C4-2B (cell line): ENCODE data around the gene ARPC4.
A peak's percentile ranks its signal among the peaks of the same experiment; 100 is the strongest.
"Not testable (repeated sequence)": the region's sequence is repeated elsewhere in the genome, so short reads cannot be mapped to it uniquely, and the experiment has no call there.

Experiments
- H3K27ac ChIP-seq: fragments of 450-650 bp; 2 replicates; pipeline ENCODE4 v1.5.1; 2017
- ZFX ChIP-seq: fragments of 450-650 bp; IDR thresholded peaks from 2 replicates; pipeline ENCODE4 v1.6.1; 2017
- TF ChIP-seq, protein P1 (sequence below): fragments of 450-650 bp; conservative IDR thresholded peaks from 2 replicates; pipeline ENCODE4 v1.5.1; 2017; ENCODE audit warnings: mild to moderate bottlenecking

The ARPC4 gene

DNA sequence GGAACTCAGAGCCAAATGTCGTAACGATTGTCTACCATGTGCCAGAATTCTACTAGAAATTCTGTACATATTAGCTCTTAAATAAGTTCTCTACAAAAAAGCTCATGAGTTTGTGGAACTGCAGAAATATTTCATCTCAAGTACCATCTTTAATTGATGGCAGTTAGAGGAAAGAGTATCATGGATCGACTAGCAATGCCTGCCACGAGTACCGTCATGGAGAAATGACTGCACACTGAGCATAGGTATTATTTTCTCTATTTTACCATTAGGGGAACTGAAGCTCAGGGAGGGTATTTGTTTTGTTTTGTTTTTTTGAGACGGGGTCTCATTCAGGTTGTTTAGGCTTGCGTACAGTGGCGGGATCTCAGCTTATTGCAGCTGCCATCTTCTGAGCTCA lies 48.1 kb downstream of the ARPC4 start:
- no peak overlapping the region for H3K27ac ChIP-seq
- TF ChIP-seq ZFX = no peak
- TF ChIP-seq, protein P1, sequence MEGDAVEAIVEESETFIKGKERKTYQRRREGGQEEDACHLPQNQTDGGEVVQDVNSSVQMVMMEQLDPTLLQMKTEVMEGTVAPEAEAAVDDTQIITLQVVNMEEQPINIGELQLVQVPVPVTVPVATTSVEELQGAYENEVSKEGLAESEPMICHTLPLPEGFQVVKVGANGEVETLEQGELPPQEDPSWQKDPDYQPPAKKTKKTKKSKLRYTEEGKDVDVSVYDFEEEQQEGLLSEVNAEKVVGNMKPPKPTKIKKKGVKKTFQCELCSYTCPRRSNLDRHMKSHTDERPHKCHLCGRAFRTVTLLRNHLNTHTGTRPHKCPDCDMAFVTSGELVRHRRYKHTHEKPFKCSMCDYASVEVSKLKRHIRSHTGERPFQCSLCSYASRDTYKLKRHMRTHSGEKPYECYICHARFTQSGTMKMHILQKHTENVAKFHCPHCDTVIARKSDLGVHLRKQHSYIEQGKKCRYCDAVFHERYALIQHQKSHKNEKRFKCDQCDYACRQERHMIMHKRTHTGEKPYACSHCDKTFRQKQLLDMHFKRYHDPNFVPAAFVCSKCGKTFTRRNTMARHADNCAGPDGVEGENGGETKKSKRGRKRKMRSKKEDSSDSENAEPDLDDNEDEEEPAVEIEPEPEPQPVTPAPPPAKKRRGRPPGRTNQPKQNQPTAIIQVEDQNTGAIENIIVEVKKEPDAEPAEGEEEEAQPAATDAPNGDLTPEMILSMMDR = no peak

DNA sequence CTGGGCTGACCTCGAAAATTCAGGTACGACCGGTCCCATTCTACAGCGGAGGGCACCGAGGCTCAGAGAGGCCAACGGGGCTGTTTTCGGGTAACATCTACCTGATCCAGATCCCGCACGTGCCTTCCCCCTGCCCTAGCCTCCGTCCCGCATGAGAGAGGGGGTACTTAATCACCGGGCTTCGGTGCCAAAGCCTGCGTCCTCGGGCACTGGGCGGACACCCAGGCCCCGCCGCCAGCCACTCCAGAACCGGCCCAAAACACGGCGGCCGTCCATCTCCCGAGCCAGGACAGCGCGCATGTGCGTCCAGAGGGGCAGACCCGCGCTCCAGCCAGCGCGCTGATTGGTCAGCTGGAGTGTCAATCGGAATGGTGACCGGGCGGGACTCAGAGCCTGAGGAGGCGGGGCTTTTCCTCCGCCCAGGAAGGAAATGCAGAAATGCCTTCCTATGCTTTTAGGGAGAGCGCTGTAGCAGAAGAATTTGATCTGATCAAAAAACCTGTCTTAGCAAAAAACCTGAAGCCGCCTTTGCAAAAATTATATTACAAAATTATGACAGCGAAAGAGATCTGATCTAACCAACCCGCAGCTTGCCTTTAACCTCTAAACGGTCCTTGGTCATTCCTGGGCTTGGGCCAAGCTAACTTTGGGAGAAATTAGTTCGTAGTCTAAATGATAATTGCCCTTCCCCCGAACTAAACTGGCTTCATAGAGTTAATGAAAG lies 51.0 kb downstream of the ARPC4 start, which contains the start of gene RPUSD3:
Gene RPUSD3, minus strand, starts transcription at position 294 of the 724 bp plus-strand sequence. Its CDS starts 18 bp downstream, at position 276.
- TF ChIP-seq, protein P1 = no peak
- 0 out of 2 replicates have a peak, but pooled peaks have one; percentile 12 for TF ChIP-seq ZFX
- peak within 1 kb of the TSS; percentile 75 for H3K27ac ChIP-seq

DNA sequence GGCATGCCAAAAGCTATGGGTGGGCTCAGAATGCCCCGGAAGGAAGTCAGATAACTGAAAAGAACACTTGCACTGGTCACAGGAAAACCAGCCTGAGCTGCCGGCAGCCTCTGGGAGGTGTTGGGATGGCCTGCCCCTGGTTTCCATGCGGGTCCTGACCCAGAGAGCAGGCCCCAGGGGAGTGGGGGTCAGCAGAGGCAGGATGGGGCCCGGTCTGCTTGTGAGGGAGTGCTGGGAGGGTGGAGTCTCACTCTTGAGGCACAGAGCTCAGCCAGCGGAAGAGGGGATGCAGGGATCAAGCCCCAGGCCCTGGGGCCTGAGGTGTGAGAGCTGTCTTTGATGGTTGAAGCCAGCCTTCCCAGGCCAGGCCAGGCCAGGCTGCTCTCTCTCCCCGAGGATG lies 53.3 kb downstream of the ARPC4 start:
- no peak overlapping the region for H3K27ac ChIP-seq
- TF ChIP-seq, protein P1 = no peak
- TF ChIP-seq ZFX = no peak

DNA sequence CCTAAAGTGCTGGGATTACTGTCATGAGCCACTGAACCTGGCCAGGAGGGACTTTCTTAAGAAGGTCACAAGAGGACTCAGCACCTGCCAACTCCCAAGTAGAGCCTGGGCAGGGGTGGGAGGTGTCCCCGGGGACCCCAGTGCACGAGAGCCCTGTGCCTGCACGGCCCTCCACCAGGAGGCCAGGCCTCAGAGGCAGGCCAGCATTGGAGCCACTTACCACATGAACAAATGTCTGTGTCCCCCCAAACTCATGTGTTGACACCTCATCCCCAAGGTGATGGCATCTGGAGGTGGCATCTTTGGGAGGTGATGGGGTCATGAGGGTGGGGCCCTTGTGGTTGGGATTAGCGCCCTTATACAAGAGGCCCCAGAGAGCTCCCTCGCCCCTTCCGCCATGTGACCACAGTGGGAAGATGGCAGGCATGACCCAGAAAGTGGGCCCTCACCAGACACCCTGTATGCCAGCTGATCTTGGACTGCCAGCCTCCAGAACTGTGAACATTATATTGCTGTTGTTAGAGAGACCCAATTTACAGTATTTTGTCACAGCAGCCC lies 54.1 kb downstream of the ARPC4 start:
- no peak overlapping the region for H3K27ac ChIP-seq
- TF ChIP-seq ZFX = no peak
- TF ChIP-seq, protein P1 = no peak

DNA sequence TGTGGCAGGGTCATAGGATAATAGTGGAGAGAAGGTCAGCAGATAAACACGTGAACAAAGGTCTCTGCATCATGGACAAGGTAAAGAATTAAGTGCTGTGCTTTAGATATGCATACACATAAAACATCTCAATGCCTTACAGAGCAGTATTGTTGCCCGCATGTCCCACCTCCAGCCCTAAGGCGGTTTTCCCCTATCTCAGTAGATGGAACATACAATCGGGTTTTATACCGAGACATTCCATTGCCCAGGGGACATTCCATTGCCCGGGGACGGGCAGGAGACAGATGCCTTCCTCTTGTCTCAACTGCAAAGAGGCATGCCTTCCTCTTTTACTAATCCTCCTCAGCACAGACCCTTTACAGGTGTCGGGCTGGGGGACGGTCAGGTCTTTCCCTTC lies 55.0 kb downstream of the ARPC4 start:
- H3K27ac ChIP-seq = not testable (repeated sequence)

DNA sequence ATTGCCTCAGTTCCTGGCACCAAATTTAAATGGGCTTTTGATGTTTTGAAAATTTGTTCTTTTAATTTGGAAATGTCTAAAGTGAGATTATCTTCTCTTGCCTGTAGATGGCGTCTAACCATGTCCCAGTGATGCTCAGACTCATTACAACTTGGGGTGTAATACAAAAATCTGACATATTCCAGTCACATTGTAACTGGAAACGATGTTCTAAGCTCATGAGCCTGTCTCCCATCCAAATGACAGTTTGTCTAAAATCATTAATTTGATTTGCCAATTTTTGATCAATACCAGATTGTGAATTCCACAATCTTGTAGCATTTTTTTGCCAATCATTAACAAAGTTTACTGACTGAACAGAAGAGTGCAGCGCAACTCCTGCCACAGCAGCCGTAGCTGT lies 56.0 kb downstream of the ARPC4 start:
- TF ChIP-seq, protein P1 = peak; percentile 73
- H3K27ac ChIP-seq = not testable (repeated sequence)

DNA sequence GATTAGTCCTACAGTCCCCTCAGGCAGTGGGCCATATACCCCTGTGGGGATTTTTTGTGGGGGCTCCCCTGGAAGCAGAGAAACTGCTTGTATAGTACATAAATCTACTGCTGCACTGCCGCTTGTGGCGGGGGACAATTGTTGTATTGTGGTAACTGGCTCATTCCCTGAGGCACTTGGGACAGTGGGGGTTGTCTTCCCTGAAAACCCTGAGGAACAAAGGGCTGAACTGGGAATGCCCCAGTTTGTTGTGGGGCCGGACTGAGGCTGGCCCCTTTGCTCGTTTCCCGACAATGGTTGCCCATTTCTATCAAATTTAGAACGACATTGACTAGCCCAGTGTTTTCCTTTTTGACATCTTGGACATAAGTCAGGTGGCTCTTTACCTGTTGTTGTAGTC lies 58.5 kb downstream of the ARPC4 start:
- H3K27ac ChIP-seq = not testable (repeated sequence)

DNA sequence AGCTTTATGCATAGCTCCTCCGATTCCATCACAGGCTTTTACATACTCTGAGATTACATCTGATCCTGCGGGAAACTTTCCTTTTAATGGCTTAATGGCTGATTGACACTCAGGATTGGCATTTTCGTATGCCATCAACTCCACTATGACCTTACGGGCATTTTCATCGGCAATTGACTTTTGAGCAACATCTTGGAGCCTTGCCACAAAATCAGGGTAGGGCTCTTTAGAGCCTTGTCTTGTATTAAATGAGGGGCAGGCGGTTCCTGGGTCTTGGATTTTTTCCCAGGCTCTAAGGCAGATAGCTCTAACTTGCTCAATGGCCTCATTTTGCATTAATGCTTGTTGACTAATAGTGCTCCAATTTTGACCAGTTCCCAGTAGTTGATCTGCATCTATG lies 59.0 kb downstream of the ARPC4 start:
- not testable (repeated sequence) for H3K27ac ChIP-seq

DNA sequence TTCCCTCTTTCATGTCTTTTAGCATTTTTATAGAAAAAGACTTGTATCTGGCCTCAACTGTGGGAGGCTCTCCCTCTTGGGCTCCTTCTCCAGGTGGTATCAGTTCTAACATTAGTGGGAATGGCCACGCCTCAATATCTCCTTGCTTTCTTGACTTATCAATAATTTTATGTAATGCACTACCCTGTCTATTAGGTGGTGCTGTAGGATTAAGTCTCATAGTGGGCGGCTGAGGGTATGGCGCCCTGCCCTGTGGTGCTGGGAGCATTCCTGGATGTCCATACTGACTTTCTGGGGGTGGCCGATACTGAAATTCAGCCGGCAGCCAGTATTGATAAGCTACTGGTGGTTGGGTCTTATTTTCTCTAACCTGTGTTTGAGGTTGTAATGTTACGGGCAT lies 59.6 kb downstream of the ARPC4 start:
- TF ChIP-seq, protein P1 = no peak
- TF ChIP-seq ZFX = no peak

DNA sequence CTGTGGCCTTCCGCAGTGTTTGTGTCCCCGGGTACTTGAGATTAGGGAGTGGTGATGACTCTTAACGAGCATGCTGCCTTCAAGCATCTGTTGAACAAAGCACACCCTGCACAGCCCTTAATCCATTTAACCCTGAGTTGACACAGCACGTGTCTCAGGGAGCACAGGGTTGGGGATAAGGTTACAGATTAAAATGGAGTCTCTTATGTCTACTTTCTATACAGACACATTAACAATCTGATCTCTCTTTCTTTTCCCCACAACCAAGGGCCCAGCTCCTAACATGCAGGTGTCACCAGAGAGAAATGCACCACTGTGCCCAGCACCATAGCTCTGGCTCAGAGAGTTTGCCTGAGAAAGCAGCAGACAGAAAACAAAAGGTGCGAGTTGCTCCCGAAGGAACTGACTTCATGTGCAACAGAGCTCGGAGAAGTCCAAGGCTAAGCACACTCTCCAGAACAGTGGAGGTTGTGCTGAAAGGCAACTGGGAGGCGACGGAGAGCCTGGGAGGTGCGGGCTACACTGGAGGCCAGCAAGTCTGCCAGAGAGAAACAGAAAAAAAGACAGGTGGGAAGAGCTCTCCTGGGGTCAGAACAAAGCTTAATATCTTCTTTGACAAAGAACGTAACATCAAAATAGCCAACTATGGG lies 61.5 kb downstream of the ARPC4 start:
- not testable (repeated sequence) for H3K27ac ChIP-seq

More for the DNA sequence above, 59.6 kb downstream of the ARPC4 start:
- H3K27ac ChIP-seq = no peak overlapping the region
